Chondrocyte (in vitro differentiated cells): ENCODE results near the gene MYPN. TPM values are rescaled to one million over a fixed set of nuclear protein-coding genes. Genes with fewer than 3 reads are reported as not detected.

ENCODE experiments used
- DNase-seq: peaks from one replicate; pipeline ENCODE4 v3.0.0; 2021; ENCODE audit warnings: mixed read lengths, low spot score
- H3K27ac Mint-ChIP-seq: one replicate; pipeline ENCODE4 v1.8.0; 2021; ENCODE audit warnings: mild to moderate bottlenecking, moderate library complexity, mixed read lengths; ENCODE audit not compliant: unreplicated experiment
- H3K27me3 Mint-ChIP-seq: 2 replicates; pipeline ENCODE4 v1.8.0; 2021; ENCODE audit warnings: low read depth, mixed read lengths
- H3K36me3 Mint-ChIP-seq: 2 replicates; pipeline ENCODE4 v1.8.0; 2021; ENCODE audit warnings: low read depth, mixed read lengths
- H3K4me1 Mint-ChIP-seq: 2 replicates; pipeline ENCODE4 v1.8.0; 2021; ENCODE audit warnings: low read depth, mild to moderate bottlenecking, mixed read lengths
- H3K4me3 Mint-ChIP-seq: one replicate; pipeline ENCODE4 v1.8.0; 2021; ENCODE audit warnings: mild to moderate bottlenecking, moderate library complexity, mixed read lengths; ENCODE audit not compliant: unreplicated experiment
- H3K9me3 Mint-ChIP-seq: 2 replicates; pipeline ENCODE4 v1.8.0; 2021; ENCODE audit warnings: low read depth, mixed read lengths
- total RNA-seq: library from RNA; stranded (reverse); gene quantifications from 3 replicates; pipeline ENCODE4 v1.2.1, GENCODE V29; 2021
- TF ChIP-seq, protein P1 (sequence below): fragments of 200-600 bp; sonication (generic); IDR thresholded peaks from 2 replicates; pipeline ENCODE4 v1.5.0; 2021; ENCODE audit warnings: antibody characterized with exemption, mild to moderate bottlenecking, moderate library complexity

The MYPN gene
- total RNA-seq, 1 donor from 2014 or later = 0.10 TPM

DNA sequence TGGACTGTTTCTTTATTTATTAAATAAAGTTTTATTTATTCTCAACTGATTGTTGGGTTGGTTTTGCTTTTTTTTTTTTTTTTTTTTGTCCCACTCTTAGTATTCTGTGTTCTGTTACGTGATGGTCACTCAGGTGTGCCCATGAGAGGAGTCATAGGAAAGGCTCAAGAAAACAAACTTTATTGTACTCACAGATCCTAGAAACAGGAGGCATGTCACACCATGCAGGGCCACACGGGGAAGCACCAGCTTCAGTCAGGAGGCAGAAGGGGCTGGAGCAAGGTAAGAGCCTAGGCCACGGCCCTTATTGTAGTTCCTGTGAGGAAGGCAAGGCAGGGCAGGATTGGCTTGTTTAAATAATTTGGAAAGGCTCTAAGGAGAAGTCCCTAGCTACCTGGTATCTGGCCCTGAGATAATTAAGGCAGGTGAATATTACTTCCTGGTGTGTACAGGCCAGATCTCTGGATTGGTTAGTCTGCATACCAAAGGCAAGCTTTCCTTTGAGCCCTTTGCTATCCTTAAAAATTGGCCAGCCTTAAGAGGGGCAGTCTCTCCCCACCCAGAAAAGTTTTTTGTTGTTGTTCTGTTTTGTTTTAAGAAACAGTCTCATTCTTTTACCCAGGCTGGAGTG lies 114.4 kb downstream of the MYPN start:
- no peak overlapping the region for H3K27ac Mint-ChIP-seq

DNA sequence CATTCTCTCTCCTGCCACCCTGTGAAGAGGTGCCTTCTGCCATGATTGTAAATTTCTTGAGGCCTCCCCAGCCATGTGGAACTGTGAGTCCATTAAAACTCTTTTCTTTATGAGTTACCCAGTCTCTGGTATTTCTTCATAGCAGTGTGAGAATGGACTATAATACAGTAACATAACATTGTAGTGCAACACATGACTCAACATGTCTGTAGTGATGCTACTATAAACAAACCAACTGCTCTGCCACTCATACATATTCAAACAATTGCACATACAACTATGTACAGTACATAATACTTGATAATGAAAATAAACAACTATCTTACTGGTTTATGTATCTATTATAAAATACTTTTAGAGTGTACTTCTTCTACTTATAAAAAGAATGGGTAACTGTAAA lies 115.5 kb downstream of the MYPN start:
- H3K27me3 Mint-ChIP-seq = peaks cover 6% of the 10 kb centered on the region
- H3K4me3 Mint-ChIP-seq = no peak overlapping the region
- no peaks in the 10 kb centered on the region for H3K4me1 Mint-ChIP-seq
- no peaks in the 10 kb centered on the region for H3K36me3 Mint-ChIP-seq
- TF ChIP-seq, protein P1, sequence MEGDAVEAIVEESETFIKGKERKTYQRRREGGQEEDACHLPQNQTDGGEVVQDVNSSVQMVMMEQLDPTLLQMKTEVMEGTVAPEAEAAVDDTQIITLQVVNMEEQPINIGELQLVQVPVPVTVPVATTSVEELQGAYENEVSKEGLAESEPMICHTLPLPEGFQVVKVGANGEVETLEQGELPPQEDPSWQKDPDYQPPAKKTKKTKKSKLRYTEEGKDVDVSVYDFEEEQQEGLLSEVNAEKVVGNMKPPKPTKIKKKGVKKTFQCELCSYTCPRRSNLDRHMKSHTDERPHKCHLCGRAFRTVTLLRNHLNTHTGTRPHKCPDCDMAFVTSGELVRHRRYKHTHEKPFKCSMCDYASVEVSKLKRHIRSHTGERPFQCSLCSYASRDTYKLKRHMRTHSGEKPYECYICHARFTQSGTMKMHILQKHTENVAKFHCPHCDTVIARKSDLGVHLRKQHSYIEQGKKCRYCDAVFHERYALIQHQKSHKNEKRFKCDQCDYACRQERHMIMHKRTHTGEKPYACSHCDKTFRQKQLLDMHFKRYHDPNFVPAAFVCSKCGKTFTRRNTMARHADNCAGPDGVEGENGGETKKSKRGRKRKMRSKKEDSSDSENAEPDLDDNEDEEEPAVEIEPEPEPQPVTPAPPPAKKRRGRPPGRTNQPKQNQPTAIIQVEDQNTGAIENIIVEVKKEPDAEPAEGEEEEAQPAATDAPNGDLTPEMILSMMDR = no peak
- H3K27ac Mint-ChIP-seq = no peak overlapping the region
- H3K9me3 Mint-ChIP-seq = no peaks in the 10 kb centered on the region
- DNase-seq = no peak

More for the DNA sequence above, 114.4 kb downstream of the MYPN start:
- TF ChIP-seq, protein P1 = no peak
- DNase-seq = no peak
- H3K4me1 Mint-ChIP-seq = no peaks in the 10 kb centered on the region
- no peaks in the 10 kb centered on the region for H3K36me3 Mint-ChIP-seq
- H3K4me3 Mint-ChIP-seq = no peak overlapping the region
- H3K27me3 Mint-ChIP-seq = peaks cover under 1% of the 10 kb centered on the region
- no peaks in the 10 kb centered on the region for H3K9me3 Mint-ChIP-seq

DNA sequence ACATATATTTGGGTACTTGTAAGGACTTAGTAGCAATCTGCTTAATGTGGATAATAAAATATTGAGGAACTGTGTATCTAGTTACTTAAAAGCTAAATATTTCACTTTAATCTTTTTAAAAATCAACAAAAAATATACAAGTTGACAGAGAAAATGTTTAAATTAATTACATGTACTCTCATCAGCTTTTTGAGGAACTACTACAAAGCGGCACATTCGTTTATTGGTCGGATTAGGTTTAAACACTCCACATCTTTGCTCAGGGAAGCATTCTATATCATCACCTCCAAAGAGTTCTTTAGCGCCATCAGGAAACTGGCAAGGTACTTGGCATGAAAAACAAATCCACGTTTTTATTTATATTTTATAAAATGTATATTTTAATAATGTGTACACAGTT lies 121.0 kb downstream of the MYPN start:
- DNase-seq = no peak
- H3K4me3 Mint-ChIP-seq = no peak overlapping the region
- peaks cover 20% of the 10 kb centered on the region for H3K27me3 Mint-ChIP-seq
- H3K9me3 Mint-ChIP-seq = no peaks in the 10 kb centered on the region
- no peaks in the 10 kb centered on the region for H3K36me3 Mint-ChIP-seq
- H3K27ac Mint-ChIP-seq = no peak overlapping the region
- TF ChIP-seq, protein P1 = no peak
- peaks cover 10% of the 10 kb centered on the region for H3K4me1 Mint-ChIP-seq

DNA sequence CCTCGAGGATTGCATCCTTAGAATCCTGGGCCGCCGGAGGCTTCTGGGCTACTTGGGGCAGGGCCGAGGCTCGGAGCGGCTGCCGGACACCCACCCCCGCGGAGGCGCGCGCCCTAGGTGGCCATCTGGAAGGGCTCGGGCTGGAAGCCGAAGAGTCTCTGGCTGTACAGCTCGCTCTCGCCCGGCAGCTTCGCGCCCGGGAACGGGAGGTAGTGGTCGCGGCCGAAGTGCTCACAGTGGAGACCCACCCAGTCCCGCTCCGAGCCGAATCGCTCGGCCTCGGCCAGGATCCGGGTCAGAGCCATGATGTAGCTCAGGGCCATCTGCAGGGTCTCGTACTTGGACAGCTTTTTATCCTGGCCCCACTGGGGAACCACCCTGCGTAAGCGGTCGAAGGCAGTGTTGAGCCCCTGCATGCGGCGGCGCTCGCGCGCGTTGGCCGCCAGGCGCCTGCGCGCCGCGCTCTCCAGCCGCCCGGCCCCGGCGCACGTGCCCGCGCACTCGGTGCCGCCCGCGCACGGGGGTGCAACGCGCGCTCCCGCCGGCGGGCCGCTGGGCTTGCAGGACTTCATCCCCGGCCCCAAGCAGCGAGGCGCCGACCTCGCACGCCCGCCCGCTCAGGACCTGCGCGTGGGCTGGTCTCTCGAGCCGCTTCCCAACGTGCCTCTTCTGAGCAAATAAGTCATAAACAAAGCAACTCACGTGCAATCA lies 122.0 kb downstream of the MYPN start:
- DNase-seq = peak; percentile 89
- H3K36me3 Mint-ChIP-seq = no peaks in the 10 kb centered on the region
- TF ChIP-seq, protein P1 = peak; percentile 64
- peak overlapping the region; percentile 85 for H3K4me3 Mint-ChIP-seq
- H3K9me3 Mint-ChIP-seq = no peaks in the 10 kb centered on the region
- peak overlapping the region; percentile 65 for H3K27ac Mint-ChIP-seq
- H3K27me3 Mint-ChIP-seq = peaks cover 20% of the 10 kb centered on the region
- H3K4me1 Mint-ChIP-seq = peaks cover 10% of the 10 kb centered on the region

DNA sequence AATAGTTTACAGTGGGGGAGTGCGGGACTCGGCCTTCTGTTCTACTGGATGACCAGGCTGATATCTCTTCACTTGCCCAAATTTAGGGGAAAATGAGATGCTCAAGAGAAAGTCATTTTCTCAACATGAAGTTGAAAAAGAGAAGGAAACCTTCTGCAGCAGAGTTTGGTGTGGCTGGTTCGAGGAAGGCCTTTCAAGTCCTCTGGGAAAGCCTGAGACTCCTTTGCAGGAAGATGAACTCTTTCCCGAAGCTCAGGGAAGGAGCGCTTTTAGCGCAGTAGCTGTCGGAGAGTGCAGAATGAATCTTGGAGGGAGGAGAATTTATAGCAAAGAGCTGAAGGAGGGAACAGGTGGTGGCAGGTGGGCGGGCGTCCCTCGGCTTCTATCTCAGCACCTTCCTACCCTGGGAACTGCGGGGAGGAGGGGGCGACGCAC lies 122.5 kb downstream of the MYPN start, which contains the start of gene ATOH7:
TSS of gene ATOH7 (minus strand) at position 297 of the 435 bp plus-strand sequence. CDS start 436 bp downstream, outside the sequence.
- Mint-ChIP-seq H3K4me1 (peaks cover 10% of the 10 kb centered on the region), H3K4me3 (peak within 1 kb of the TSS; percentile 85), H3K27me3 (peaks cover 20% of the 10 kb centered on the region), H3K36me3 (no peaks in the 10 kb centered on the region), H3K27ac (peak within 1 kb of the TSS; percentile 65), H3K9me3 (no peaks in the 10 kb centered on the region)
- TF ChIP-seq, protein P1 = no peak
- DNase-seq = no peak
